H1 (cell line): ENCODE measurements around the gene NDC80. TPM values are rescaled to one million over a fixed set of nuclear protein-coding genes. Genes with fewer than 3 reads are reported as not detected.
A peak's percentile ranks its signal among the peaks of the same experiment; 100 is the strongest.

Experiments
- CTCF ChIA-PET: fragments of 300-600 bp; sonication (Branson Sonifier 250); formaldehyde crosslinking; loops from one replicate; lab custom pipeline; 2021; ENCODE audit not compliant: partially characterized antibody; lab: Charles Lee
- POLR2A ChIA-PET: fragments of 300-600 bp; sonication (Branson Sonifier 250); formaldehyde crosslinking; loops from one replicate; lab custom pipeline; 2021; ENCODE audit warnings: inconsistent platforms; ENCODE audit not compliant: partially characterized antibody; lab: Charles Lee
- DNase-seq, 2 experiments: peaks; one replicate each; pipeline versions ENCODE4 v3.0.0 to v3.0.0-alpha.2; 2010 to 2022; ENCODE audit warnings: low spot score in 2 of 2, low read depth in 1 of 2, mixed read lengths in 1 of 2
- FAIRE-seq: peaks from 2 replicates; lab custom pipeline; 2011; peaks lifted over from hg19 to GRCh38; lab: Jason Lieb, UNC
- H2AFZ ChIP-seq: 2 replicates; pipeline ENCODE4 v1.8.1; 2012; ENCODE audit warnings: low read length, inconsistent platforms
- H2AK5ac ChIP-seq: 2 replicates; pipeline ENCODE4 v1.6.1; 2013; ENCODE audit warnings: low read depth, low read length
- H2BK120ac ChIP-seq: replicated peaks from 2 replicates; pipeline ENCODE3; 2013; ENCODE audit warnings: low read depth, low read length, inconsistent platforms
- H2BK12ac ChIP-seq: 2 replicates; pipeline ENCODE4 v1.6.1; 2013; ENCODE audit warnings: low read depth, low read length
- H2BK15ac ChIP-seq: 2 replicates; pipeline ENCODE4 v1.6.1; 2013; ENCODE audit warnings: low read length
- H2BK20ac ChIP-seq: 2 replicates; pipeline ENCODE4 v1.6.1; 2013; ENCODE audit warnings: low read length
- H2BK5ac ChIP-seq: 2 replicates; pipeline ENCODE4 v1.6.1; 2013; ENCODE audit warnings: low read depth, low read length
- H3K14ac ChIP-seq: 2 replicates; pipeline ENCODE4 v1.6.1; 2013; ENCODE audit warnings: inconsistent platforms; ENCODE audit not compliant: insufficient read length
- H3K18ac ChIP-seq: 2 replicates; pipeline ENCODE4 v1.6.1; 2013; ENCODE audit warnings: low read length; ENCODE audit errors: extremely low read depth
- H3K23ac ChIP-seq: 2 replicates; pipeline ENCODE4 v1.6.1; 2013; ENCODE audit warnings: inconsistent platforms; ENCODE audit not compliant: insufficient read length
- H3K23me2 ChIP-seq: 2 replicates; pipeline ENCODE4 v1.6.1; 2013; ENCODE audit warnings: low read depth, low read length
- H3K27ac ChIP-seq: 2 replicates; pipeline ENCODE4 v1.6.1; 2011; ENCODE audit warnings: low read depth, low read length, inconsistent platforms
- H3K27me3 ChIP-seq, 4 experiments: replicated peaks in 1 of 4; 1 replicate in 1 of 4; 2 replicates in 3 of 4; pipeline versions ENCODE4 v1.6.1 to v1.8.1; 2011 to 2013; ENCODE audit warnings: low read length in 3 of 4, mild to moderate bottlenecking in 3 of 4, inconsistent platforms in 2 of 4, mixed read lengths in 2 of 4, moderate library complexity in 1 of 4; ENCODE audit not compliant: control insufficient read depth in 3 of 4, insufficient read depth in 3 of 4; ENCODE audit errors: extremely low read depth in 1 of 4
- H3K36me3 ChIP-seq, 4 experiments: 2 replicates each; pipeline versions ENCODE4 v1.6.1 to v1.8.1; 2011 to 2013; ENCODE audit warnings: mild to moderate bottlenecking in 4 of 4, low read length in 3 of 4, moderate library complexity in 2 of 4, control low read depth in 1 of 4, inconsistent platforms in 1 of 4; ENCODE audit not compliant: insufficient read depth in 4 of 4, control insufficient read depth in 2 of 4
- H3K4ac ChIP-seq: replicated peaks from 2 replicates; pipeline ENCODE3; 2013; ENCODE audit warnings: low read length, low read depth, mixed read lengths, inconsistent platforms; ENCODE audit not compliant: insufficient read length
- H3K4me1 ChIP-seq, 4 experiments: replicated peaks in 1 of 4; 1 replicate in 1 of 4; 2 replicates in 3 of 4; pipeline versions ENCODE4 v1.6.1 to v1.8.1; 2011 to 2013; ENCODE audit warnings: low read length in 3 of 4, inconsistent platforms in 2 of 4, mixed read lengths in 1 of 4; ENCODE audit not compliant: insufficient read depth in 4 of 4, control insufficient read depth in 3 of 4
- H3K4me2 ChIP-seq, 2 experiments: 2 replicates each; pipeline versions ENCODE4 v1.6.1 to v1.8.1; 2011 to 2013; ENCODE audit warnings: low read depth in 2 of 2, low read length in 2 of 2, control low read depth in 1 of 2, inconsistent platforms in 1 of 2, mild to moderate bottlenecking in 1 of 2; ENCODE audit not compliant: insufficient read depth in 1 of 2
- H3K4me3 ChIP-seq, 4 experiments: fragments of 200-600, 300-600 bp in 1 of 4; sonication (generic), shearing (Covaris generic), sonication (Bioruptor Twin) in 1 of 4; 2 replicates each; pipeline versions ENCODE4 v1.5.1 to v1.8.1; 2011 to 2016; ENCODE audit warnings: low read length in 4 of 4, low read depth in 3 of 4, control low read depth in 2 of 4, inconsistent platforms in 2 of 4, mild to moderate bottlenecking in 2 of 4, mixed read lengths in 1 of 4, moderate library complexity in 1 of 4; ENCODE audit not compliant: insufficient read depth in 2 of 4; ENCODE audit errors: extremely low read depth in 1 of 4
- H3K56ac ChIP-seq: replicated peaks from 2 replicates; pipeline ENCODE3; 2013; ENCODE audit warnings: low read depth, mild to moderate bottlenecking, mixed read lengths, low read length, inconsistent platforms; ENCODE audit not compliant: insufficient read length
- H3K79me1 ChIP-seq: 2 replicates; pipeline ENCODE4 v1.6.1; 2013; ENCODE audit warnings: low read depth, low read length, control low read depth
- H3K79me2 ChIP-seq, 2 experiments: 2 replicates each; pipeline versions ENCODE4 v1.6.1 to v1.8.1; 2012 to 2013; ENCODE audit warnings: low read length in 2 of 2, mild to moderate bottlenecking in 2 of 2, inconsistent platforms in 1 of 2; ENCODE audit not compliant: insufficient read depth in 2 of 2, control insufficient read depth in 1 of 2
- H3K9ac ChIP-seq, 4 experiments: replicated peaks in 1 of 4; 1 replicate in 1 of 4; 2 replicates in 3 of 4; pipeline versions ENCODE4 v1.6.1 to v1.8.1; 2011 to 2013; ENCODE audit warnings: low read depth in 3 of 4, low read length in 3 of 4, control low read depth in 2 of 4, mild to moderate bottlenecking in 2 of 4, moderate library complexity in 2 of 4, inconsistent platforms in 1 of 4; ENCODE audit errors: extremely low read depth in 1 of 4
- H3K9me3 ChIP-seq, 2 experiments: 2 replicates each; pipeline versions ENCODE4 v1.6.1 to v1.8.1; 2012 to 2013; ENCODE audit warnings: mild to moderate bottlenecking in 2 of 2, moderate library complexity in 2 of 2, control low read depth in 1 of 2, inconsistent platforms in 1 of 2, low read depth in 1 of 2, low read length in 1 of 2, mixed read lengths in 1 of 2; ENCODE audit not compliant: insufficient read depth in 2 of 2
- H4K20me1 ChIP-seq, 2 experiments: replicated peaks in 1 of 2; 2 replicates each; pipeline versions ENCODE3 to v1.8.1; 2011 to 2013; ENCODE audit warnings: inconsistent platforms in 2 of 2, low read length in 2 of 2, mild to moderate bottlenecking in 1 of 2; ENCODE audit not compliant: insufficient read depth in 2 of 2, control insufficient read depth in 1 of 2
- H4K5ac ChIP-seq: 2 replicates; pipeline ENCODE4 v1.6.1; 2013; ENCODE audit warnings: low read length, low read depth, mixed read lengths, inconsistent platforms; ENCODE audit not compliant: insufficient read length
- H4K8ac ChIP-seq: 2 replicates; pipeline ENCODE4 v1.8.0; 2013; ENCODE audit warnings: mild to moderate bottlenecking, moderate library complexity, low read length, inconsistent platforms; ENCODE audit not compliant: insufficient read depth; ENCODE audit errors: extremely low read depth
- H4K91ac ChIP-seq: replicated peaks from 2 replicates; pipeline ENCODE3; 2013; ENCODE audit warnings: low read length, mixed read lengths, inconsistent platforms; ENCODE audit not compliant: insufficient read length
- ASH2L ChIP-seq: fragments of 200-600, 300-600 bp; sonication (generic); IDR thresholded peaks from one replicate; pipeline ENCODE4 v1.7.1; 2017; ENCODE audit warnings: low read length
- CEBPB ChIP-seq: IDR thresholded peaks from 2 replicates; pipeline ENCODE4 v1.6.1; 2012; ENCODE audit warnings: low read depth, low read length
- CREB1 ChIP-seq: IDR thresholded peaks from 2 replicates; pipeline ENCODE4 v1.6.1; 2012; ENCODE audit warnings: inconsistent platforms
- CTBP2 ChIP-seq: IDR thresholded peaks from 2 replicates; pipeline ENCODE4 v1.7.0; 2011; ENCODE audit warnings: borderline replicate concordance, mild to moderate bottlenecking, moderate library complexity, mixed read lengths, low read length; ENCODE audit not compliant: insufficient read depth, insufficient read length
- FOSL1 ChIP-seq: IDR thresholded peaks from 2 replicates; pipeline ENCODE4 v1.6.1; 2011; ENCODE audit warnings: mild to moderate bottlenecking, low read depth, low read length, moderate library complexity; ENCODE audit not compliant: insufficient read depth
- HDAC6 ChIP-seq: IDR thresholded peaks from one replicate; pipeline ENCODE4 v1.7.1; 2012; ENCODE audit warnings: low read depth, mild to moderate bottlenecking, inconsistent platforms, low read length, moderate library complexity
- MAFK ChIP-seq: IDR thresholded peaks from 2 replicates; pipeline ENCODE4 v1.6.1; 2012; ENCODE audit warnings: low read depth, mild to moderate bottlenecking, improper control_type of control experiment, low read length
- SP1 ChIP-seq: IDR thresholded peaks from 2 replicates; pipeline ENCODE4 v1.6.1; 2011; ENCODE audit warnings: low read depth, low read length
- SP2 ChIP-seq: IDR thresholded peaks from 2 replicates; pipeline ENCODE4 v1.6.1; 2012; ENCODE audit warnings: mild to moderate bottlenecking, low read length, inconsistent platforms
- TAF7 ChIP-seq: optimal IDR thresholded peaks from 2 replicates; pipeline ENCODE3; 2011; ENCODE audit warnings: low read depth, mild to moderate bottlenecking, inconsistent platforms, low read length, moderate library complexity, borderline replicate concordance
- WGBS, 2 experiments: shearing (Covaris generic) in 1 of 2; methylation state at CpG; one replicate each; pipeline versions ENCODE4 v1.1.6 to v1.1.7; 2013 to 2015; ENCODE audit warnings: low lambda C conversion rate in 2 of 2, mixed read lengths in 2 of 2, inconsistent platforms in 1 of 2, low coverage in 1 of 2, missing lambda C conversion rate in 1 of 2; ENCODE audit not compliant: insufficient replicate concordance in 2 of 2, insufficient coverage in 1 of 2, insufficient read length in 1 of 2; ENCODE audit errors: extremely low coverage in 1 of 2, missing lambda C conversion rate in 1 of 2; 5-methylcytosine and 5-hydroxymethylcytosine counted together
- polyA plus RNA-seq, 7 experiments: library from polyadenylated mRNA; depleted of rRNA in 3 of 7; stranded (reverse) in 5 of 7; unstranded in 2 of 7; fragments of >200 nt in 5 of 7; fragments of 200-250 nt in 2 of 7; gene quantifications; 1 replicate in 5 of 7; 2 replicates in 1 of 7; 4 replicates in 1 of 7; pipeline versions ENCODE4 v1.2.1 to v1.2.3, GENCODE V29; 2011 to 2013; ENCODE audit warnings: missing spikeins in 2 of 7, mixed read lengths in 2 of 7
- total RNA-seq: library from RNA; stranded (reverse); fragmentation: NEBNext Ultra II Directional; extraction: Animal tissue kit (Norgen Biotek cat#: 25700); gene quantifications from 2 replicates; pipeline ENCODE4 v1.2.1, GENCODE V29; 2021

NDC80 gene
- total and polyA plus RNA-seq, 2 of the 8 experiments (the other 6 are each of a cell fraction or from before 2014, with no cell fraction given): 11.0 to 45.0 TPM

DNA sequence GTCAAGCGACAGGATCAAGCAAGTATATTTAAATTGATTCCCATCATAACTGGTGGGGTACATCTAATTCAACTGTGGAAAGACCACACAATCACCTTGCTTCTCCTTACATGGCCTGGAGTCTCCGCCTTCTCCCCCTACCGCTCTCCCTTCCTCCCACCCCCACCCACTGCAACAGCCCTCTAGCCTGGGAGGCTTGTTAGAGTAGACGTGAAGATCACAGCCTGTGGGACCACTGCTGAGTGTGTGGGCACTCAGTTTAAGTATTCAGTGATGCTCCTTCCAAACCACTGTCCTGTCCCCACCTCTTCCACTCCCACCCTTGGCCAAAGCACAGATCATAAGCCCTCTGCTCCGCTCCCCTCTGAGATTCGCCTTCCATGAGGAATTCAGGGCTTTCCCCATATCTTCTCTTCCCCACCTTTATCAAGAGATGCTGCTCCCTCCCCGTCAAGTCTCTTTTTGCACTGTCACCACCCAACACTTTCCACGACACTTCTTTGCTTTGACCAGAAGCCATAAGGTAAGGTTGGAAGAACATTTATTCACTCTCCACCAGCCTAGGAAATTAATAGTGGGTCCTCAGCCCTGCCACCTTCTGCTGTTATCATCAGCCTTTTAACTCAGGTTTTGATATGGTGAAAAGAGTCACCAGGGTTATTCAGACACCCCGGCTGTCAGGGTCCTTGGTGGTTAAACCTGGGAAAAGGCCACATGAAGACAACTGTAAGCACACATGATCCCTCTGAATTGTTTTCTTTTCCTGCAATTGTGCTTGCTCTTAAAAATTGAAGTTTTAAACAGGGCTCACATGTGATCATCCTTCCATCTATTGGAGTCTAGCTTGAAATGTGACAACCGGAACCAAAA is 1.8 kb upstream of the NDC80 start:
- Histone ChIP-seq H3K23me2 (peaks cover 8% of the 10 kb centered on the region), H3K27me3 (no peaks in the 10 kb centered on the region), H3K27ac (no peak overlapping the region), H2BK20ac (no peak overlapping the region), H4K91ac (no peak overlapping the region), H2BK120ac (no peak overlapping the region), H3K56ac (no peak overlapping the region)
- CTCF ChIA-PET: no interaction called here
- no peak for DNase-seq
- TF ChIP-seq MAFK (no peak), CREB1 (no peak), TAF7 (no peak), HDAC6 (no peak), SP1 (no peak), SP2 (no peak), CEBPB (no peak), ASH2L (no peak), FOSL1 (no peak), CTBP2 (no peak)
- TF ChIP-seq, all 59 proteins: peak for 0
- no peak for FAIRE-seq
- Histone ChIP-seq H3K9me3 (no peaks in the 10 kb centered on the region), H3K36me3 (peaks cover 0 to 8% (median 1%) of the 10 kb centered on the region in 4 experiments; a peak in 2 of 8 replicates), H4K20me1 (no peaks in the 10 kb centered on the region), H3K23ac (no peak overlapping the region), H4K5ac (no peak overlapping the region), H3K9ac (peak overlapping the region in 2 of 4 experiments; percentile 6 to 43; a peak in 1 of 7 replicates), H2BK15ac (no peak overlapping the region), H3K14ac (no peak overlapping the region), H2AK5ac (no peak overlapping the region), H3K4me3 (peak overlapping the region in 3 of 4 experiments; percentile 77 to 93 (median 79); a peak in 6 of 8 replicates), H2AFZ (no peak overlapping the region), H3K79me1 (peaks cover 8% of the 10 kb centered on the region), H2BK5ac (no peak overlapping the region), H4K8ac (no peak overlapping the region), H2BK12ac (no peak overlapping the region), H3K4ac (no peak overlapping the region), H3K18ac (no peak overlapping the region), H3K79me2 (peaks cover 12 to 54% of the 10 kb centered on the region in 2 experiments), H3K4me1 (peaks cover 0 to 8% (median 4%) of the 10 kb centered on the region in 4 experiments; a peak in 2 of 7 replicates), H3K4me2 (peak overlapping the region; percentile 80 to 88)
- POLR2A ChIA-PET: interaction anchor here (1.4 kb wide), 1 partner anchor 7 kb away, joined by 3 read pairs; no protein-coding TSS in a partner anchor
- 69% methylated on average over 10 of the region's 10 CpGs; no CpG with 5 or more reads in 1 of the 2 experiments for WGBS, 2 experiments
